H1 (cell line): ENCODE results near the gene TTC28. TPM values are rescaled to one million over a fixed set of nuclear protein-coding genes. Genes with fewer than 3 reads are reported as not detected.

Source experiments
- CTCF ChIA-PET: fragments of 300-600 bp; sonication (Branson Sonifier 250); formaldehyde crosslinking; loops from one replicate; lab custom pipeline; 2021; ENCODE audit not compliant: partially characterized antibody; lab: Charles Lee
- POLR2A ChIA-PET: fragments of 300-600 bp; sonication (Branson Sonifier 250); formaldehyde crosslinking; loops from one replicate; lab custom pipeline; 2021; ENCODE audit warnings: inconsistent platforms; ENCODE audit not compliant: partially characterized antibody; lab: Charles Lee
- DNase-seq, 2 experiments: peaks; one replicate each; pipeline versions ENCODE4 v3.0.0 to v3.0.0-alpha.2; 2010 to 2022; ENCODE audit warnings: low spot score in 2 of 2, low read depth in 1 of 2, mixed read lengths in 1 of 2
- FAIRE-seq: peaks from 2 replicates; lab custom pipeline; 2011; peaks lifted over from hg19 to GRCh38; lab: Jason Lieb, UNC
- H2AFZ ChIP-seq: 2 replicates; pipeline ENCODE4 v1.8.1; 2012; ENCODE audit warnings: low read length, inconsistent platforms
- H2AK5ac ChIP-seq: 2 replicates; pipeline ENCODE4 v1.6.1; 2013; ENCODE audit warnings: low read depth, low read length
- H2BK120ac ChIP-seq: replicated peaks from 2 replicates; pipeline ENCODE3; 2013; ENCODE audit warnings: low read depth, low read length, inconsistent platforms
- H2BK12ac ChIP-seq: 2 replicates; pipeline ENCODE4 v1.6.1; 2013; ENCODE audit warnings: low read depth, low read length
- H2BK15ac ChIP-seq: 2 replicates; pipeline ENCODE4 v1.6.1; 2013; ENCODE audit warnings: low read length
- H2BK20ac ChIP-seq: 2 replicates; pipeline ENCODE4 v1.6.1; 2013; ENCODE audit warnings: low read length
- H2BK5ac ChIP-seq: 2 replicates; pipeline ENCODE4 v1.6.1; 2013; ENCODE audit warnings: low read depth, low read length
- H3K14ac ChIP-seq: 2 replicates; pipeline ENCODE4 v1.6.1; 2013; ENCODE audit warnings: inconsistent platforms; ENCODE audit not compliant: insufficient read length
- H3K18ac ChIP-seq: 2 replicates; pipeline ENCODE4 v1.6.1; 2013; ENCODE audit warnings: low read length; ENCODE audit errors: extremely low read depth
- H3K23ac ChIP-seq: 2 replicates; pipeline ENCODE4 v1.6.1; 2013; ENCODE audit warnings: inconsistent platforms; ENCODE audit not compliant: insufficient read length
- H3K23me2 ChIP-seq: 2 replicates; pipeline ENCODE4 v1.6.1; 2013; ENCODE audit warnings: low read depth, low read length
- H3K27ac ChIP-seq: 2 replicates; pipeline ENCODE4 v1.6.1; 2011; ENCODE audit warnings: low read depth, low read length, inconsistent platforms
- H3K27me3 ChIP-seq, 4 experiments: replicated peaks in 1 of 4; 1 replicate in 1 of 4; 2 replicates in 3 of 4; pipeline versions ENCODE4 v1.6.1 to v1.8.1; 2011 to 2013; ENCODE audit warnings: low read length in 3 of 4, mild to moderate bottlenecking in 3 of 4, inconsistent platforms in 2 of 4, mixed read lengths in 2 of 4, moderate library complexity in 1 of 4; ENCODE audit not compliant: control insufficient read depth in 3 of 4, insufficient read depth in 3 of 4; ENCODE audit errors: extremely low read depth in 1 of 4
- H3K36me3 ChIP-seq, 4 experiments: 2 replicates each; pipeline versions ENCODE4 v1.6.1 to v1.8.1; 2011 to 2013; ENCODE audit warnings: mild to moderate bottlenecking in 4 of 4, low read length in 3 of 4, moderate library complexity in 2 of 4, control low read depth in 1 of 4, inconsistent platforms in 1 of 4; ENCODE audit not compliant: insufficient read depth in 4 of 4, control insufficient read depth in 2 of 4
- H3K4ac ChIP-seq: replicated peaks from 2 replicates; pipeline ENCODE3; 2013; ENCODE audit warnings: low read length, low read depth, mixed read lengths, inconsistent platforms; ENCODE audit not compliant: insufficient read length
- H3K4me1 ChIP-seq, 4 experiments: replicated peaks in 1 of 4; 1 replicate in 1 of 4; 2 replicates in 3 of 4; pipeline versions ENCODE4 v1.6.1 to v1.8.1; 2011 to 2013; ENCODE audit warnings: low read length in 3 of 4, inconsistent platforms in 2 of 4, mixed read lengths in 1 of 4; ENCODE audit not compliant: insufficient read depth in 4 of 4, control insufficient read depth in 3 of 4
- H3K4me2 ChIP-seq, 2 experiments: 2 replicates each; pipeline versions ENCODE4 v1.6.1 to v1.8.1; 2011 to 2013; ENCODE audit warnings: low read depth in 2 of 2, low read length in 2 of 2, control low read depth in 1 of 2, inconsistent platforms in 1 of 2, mild to moderate bottlenecking in 1 of 2; ENCODE audit not compliant: insufficient read depth in 1 of 2
- H3K4me3 ChIP-seq, 4 experiments: fragments of 200-600, 300-600 bp in 1 of 4; sonication (generic), shearing (Covaris generic), sonication (Bioruptor Twin) in 1 of 4; 2 replicates each; pipeline versions ENCODE4 v1.5.1 to v1.8.1; 2011 to 2016; ENCODE audit warnings: low read length in 4 of 4, low read depth in 3 of 4, control low read depth in 2 of 4, inconsistent platforms in 2 of 4, mild to moderate bottlenecking in 2 of 4, mixed read lengths in 1 of 4, moderate library complexity in 1 of 4; ENCODE audit not compliant: insufficient read depth in 2 of 4; ENCODE audit errors: extremely low read depth in 1 of 4
- H3K56ac ChIP-seq: replicated peaks from 2 replicates; pipeline ENCODE3; 2013; ENCODE audit warnings: low read depth, mild to moderate bottlenecking, mixed read lengths, low read length, inconsistent platforms; ENCODE audit not compliant: insufficient read length
- H3K79me1 ChIP-seq: 2 replicates; pipeline ENCODE4 v1.6.1; 2013; ENCODE audit warnings: low read depth, low read length, control low read depth
- H3K79me2 ChIP-seq, 2 experiments: 2 replicates each; pipeline versions ENCODE4 v1.6.1 to v1.8.1; 2012 to 2013; ENCODE audit warnings: low read length in 2 of 2, mild to moderate bottlenecking in 2 of 2, inconsistent platforms in 1 of 2; ENCODE audit not compliant: insufficient read depth in 2 of 2, control insufficient read depth in 1 of 2
- H3K9ac ChIP-seq, 4 experiments: replicated peaks in 1 of 4; 1 replicate in 1 of 4; 2 replicates in 3 of 4; pipeline versions ENCODE4 v1.6.1 to v1.8.1; 2011 to 2013; ENCODE audit warnings: low read depth in 3 of 4, low read length in 3 of 4, control low read depth in 2 of 4, mild to moderate bottlenecking in 2 of 4, moderate library complexity in 2 of 4, inconsistent platforms in 1 of 4; ENCODE audit errors: extremely low read depth in 1 of 4
- H3K9me3 ChIP-seq, 2 experiments: 2 replicates each; pipeline versions ENCODE4 v1.6.1 to v1.8.1; 2012 to 2013; ENCODE audit warnings: mild to moderate bottlenecking in 2 of 2, moderate library complexity in 2 of 2, control low read depth in 1 of 2, inconsistent platforms in 1 of 2, low read depth in 1 of 2, low read length in 1 of 2, mixed read lengths in 1 of 2; ENCODE audit not compliant: insufficient read depth in 2 of 2
- H4K20me1 ChIP-seq, 2 experiments: replicated peaks in 1 of 2; 2 replicates each; pipeline versions ENCODE3 to v1.8.1; 2011 to 2013; ENCODE audit warnings: inconsistent platforms in 2 of 2, low read length in 2 of 2, mild to moderate bottlenecking in 1 of 2; ENCODE audit not compliant: insufficient read depth in 2 of 2, control insufficient read depth in 1 of 2
- H4K5ac ChIP-seq: 2 replicates; pipeline ENCODE4 v1.6.1; 2013; ENCODE audit warnings: low read length, low read depth, mixed read lengths, inconsistent platforms; ENCODE audit not compliant: insufficient read length
- H4K8ac ChIP-seq: 2 replicates; pipeline ENCODE4 v1.8.0; 2013; ENCODE audit warnings: mild to moderate bottlenecking, moderate library complexity, low read length, inconsistent platforms; ENCODE audit not compliant: insufficient read depth; ENCODE audit errors: extremely low read depth
- H4K91ac ChIP-seq: replicated peaks from 2 replicates; pipeline ENCODE3; 2013; ENCODE audit warnings: low read length, mixed read lengths, inconsistent platforms; ENCODE audit not compliant: insufficient read length
- CHD1 ChIP-seq: IDR thresholded peaks from 2 replicates; pipeline ENCODE4 v1.6.1; 2012; ENCODE audit warnings: low read depth, low read length, improper control_type of control experiment
- CHD2 ChIP-seq: IDR thresholded peaks from 2 replicates; pipeline ENCODE4 v1.6.1; 2012; ENCODE audit warnings: low read length, improper control_type of control experiment
- EP300 ChIP-seq, 2 experiments: IDR thresholded peaks; 1 replicate in 1 of 2; 2 replicates in 1 of 2; pipeline ENCODE4 v1.6.1; 2011 to 2012; ENCODE audit warnings: low read depth in 2 of 2, low read length in 2 of 2, mild to moderate bottlenecking in 2 of 2, borderline replicate concordance in 1 of 2, inconsistent platforms in 1 of 2, moderate library complexity in 1 of 2
- POLR2AphosphoS5 ChIP-seq: IDR thresholded peaks from 2 replicates; pipeline ENCODE4 v1.6.1; 2011; ENCODE audit warnings: low read depth, low read length
- TAF7 ChIP-seq: optimal IDR thresholded peaks from 2 replicates; pipeline ENCODE3; 2011; ENCODE audit warnings: low read depth, mild to moderate bottlenecking, inconsistent platforms, low read length, moderate library complexity, borderline replicate concordance
- TCF12 ChIP-seq: IDR thresholded peaks from 2 replicates; pipeline ENCODE4 v1.6.1; 2011; ENCODE audit warnings: low read depth, mild to moderate bottlenecking, low read length
- polyA plus RNA-seq, 7 experiments: library from polyadenylated mRNA; depleted of rRNA in 3 of 7; stranded (reverse) in 5 of 7; unstranded in 2 of 7; fragments of >200 nt in 5 of 7; fragments of 200-250 nt in 2 of 7; gene quantifications; 1 replicate in 5 of 7; 2 replicates in 1 of 7; 4 replicates in 1 of 7; pipeline versions ENCODE4 v1.2.1 to v1.2.3, GENCODE V29; 2011 to 2013; ENCODE audit warnings: missing spikeins in 2 of 7, mixed read lengths in 2 of 7
- total RNA-seq: library from RNA; stranded (reverse); fragmentation: NEBNext Ultra II Directional; extraction: Animal tissue kit (Norgen Biotek cat#: 25700); gene quantifications from 2 replicates; pipeline ENCODE4 v1.2.1, GENCODE V29; 2021
- TF ChIP-seq, protein P1 (sequence below), 3 experiments: IDR thresholded peaks; 1 replicate in 2 of 3; 2 replicates in 1 of 3; pipeline versions ENCODE4 v1.5.1 to v1.6.1; 2011; ENCODE audit warnings: low read length in 3 of 3, mild to moderate bottlenecking in 3 of 3, inconsistent platforms in 2 of 3, low read depth in 1 of 3, moderate library complexity in 1 of 3; ENCODE audit not compliant: insufficient read depth in 1 of 3; ENCODE audit errors: control extremely low read depth in 1 of 3

TTC28 gene
- total and polyA plus RNA-seq, 2 of the 8 experiments (the other 6 are each of a cell fraction or from before 2014, with no cell fraction given): 2.6 to 12.6 TPM

- POLR2A ChIA-PET: no interaction called here
- H3K18ac ChIP-seq: no peak overlapping the region
- no peak overlapping the region for H3K4me2 ChIP-seq
- no peak overlapping the region for H4K91ac ChIP-seq
- H2BK15ac ChIP-seq: no peak overlapping the region
- peaks cover 7 to 39% (median 18%) of the 10 kb centered on the region in 4 experiments for H3K27me3 ChIP-seq
- CTCF ChIA-PET: interaction anchor here (1.8 kb wide), 1 partner anchor 196 kb away, joined by 6 read pairs; no protein-coding TSS in a partner anchor
- H3K9ac ChIP-seq: no peak overlapping the region
- H3K56ac ChIP-seq: no peak overlapping the region
- no peak overlapping the region for H3K27ac ChIP-seq
- H2BK20ac ChIP-seq: no peak overlapping the region
- H2BK12ac ChIP-seq: no peak overlapping the region
- H4K20me1 ChIP-seq: peaks cover 0 to 2% of the 10 kb centered on the region in 2 experiments
- DNase-seq (no peak), FAIRE-seq (peak; percentile 85)
- H2AFZ ChIP-seq: no peak overlapping the region
- no peaks in the 10 kb centered on the region for H3K4me1 ChIP-seq
- no peak overlapping the region for H3K4me3 ChIP-seq
- no peak overlapping the region for H2BK5ac ChIP-seq
- no peaks in the 10 kb centered on the region for H3K23me2 ChIP-seq
- TF ChIP-seq CHD2: no peak
- TF ChIP-seq EP300 (IDR thresholded peaks at IDR 0.05; ENCODE audit: borderline replicate concordance in 1 of 2, low read depth in 2 of 2, low read length in 2 of 2): no peak
- TF ChIP-seq CHD1: no peak
- no peak for TF ChIP-seq TAF7
- peak; percentile 86 for TF ChIP-seq POLR2AphosphoS5
- peak; percentile 68; the same call in 1 of the 2 replicates for TF ChIP-seq TCF12
- TF ChIP-seq, protein P1, sequence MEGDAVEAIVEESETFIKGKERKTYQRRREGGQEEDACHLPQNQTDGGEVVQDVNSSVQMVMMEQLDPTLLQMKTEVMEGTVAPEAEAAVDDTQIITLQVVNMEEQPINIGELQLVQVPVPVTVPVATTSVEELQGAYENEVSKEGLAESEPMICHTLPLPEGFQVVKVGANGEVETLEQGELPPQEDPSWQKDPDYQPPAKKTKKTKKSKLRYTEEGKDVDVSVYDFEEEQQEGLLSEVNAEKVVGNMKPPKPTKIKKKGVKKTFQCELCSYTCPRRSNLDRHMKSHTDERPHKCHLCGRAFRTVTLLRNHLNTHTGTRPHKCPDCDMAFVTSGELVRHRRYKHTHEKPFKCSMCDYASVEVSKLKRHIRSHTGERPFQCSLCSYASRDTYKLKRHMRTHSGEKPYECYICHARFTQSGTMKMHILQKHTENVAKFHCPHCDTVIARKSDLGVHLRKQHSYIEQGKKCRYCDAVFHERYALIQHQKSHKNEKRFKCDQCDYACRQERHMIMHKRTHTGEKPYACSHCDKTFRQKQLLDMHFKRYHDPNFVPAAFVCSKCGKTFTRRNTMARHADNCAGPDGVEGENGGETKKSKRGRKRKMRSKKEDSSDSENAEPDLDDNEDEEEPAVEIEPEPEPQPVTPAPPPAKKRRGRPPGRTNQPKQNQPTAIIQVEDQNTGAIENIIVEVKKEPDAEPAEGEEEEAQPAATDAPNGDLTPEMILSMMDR (IDR thresholded peaks at IDR 0.05; ENCODE audit: control extremely low read depth in 1 of 3, insufficient read depth in 1 of 3, low read depth in 1 of 3, low read length in 3 of 3): no peak
- TF ChIP-seq, all 59 proteins: peak for 2
- Histone ChIP-seq H3K79me1 (no peaks in the 10 kb centered on the region), H2AK5ac (no peak overlapping the region), H2BK120ac (no peak overlapping the region), H3K14ac (no peak overlapping the region), H3K4ac (no peak overlapping the region), H3K36me3 (no peaks in the 10 kb centered on the region), H3K23ac (no peak overlapping the region), H3K9me3 (no peaks in the 10 kb centered on the region), H3K79me2 (no peaks in the 10 kb centered on the region), H4K5ac (no peak overlapping the region), H4K8ac (no peak overlapping the region)
Measured at GRCh38 chr22:28247667-28248363, 431.8 kb downstream of the TTC28 start.
